NCI-H524 (cell line): Measurements from ENCODE around the gene PPCDC.
"Not testable (repeated sequence)": the region's sequence is repeated elsewhere in the genome, so short reads cannot be mapped to it uniquely, and the experiment has no call there.

Experiments
- DNase-seq, 2 experiments: peaks; one replicate each; lab custom pipeline; 2025; lab: John Stamatoyannopoulos, UW

Gene PPCDC

GRCh38 chr15:75067123-75067830, 43.9 kb downstream of the PPCDC start:
- no peak for DNase-seq

- DNase-seq = no peak
Observed at GRCh38 chr15:75068748-75069147, 45.4 kb downstream of the PPCDC start.

DNA sequence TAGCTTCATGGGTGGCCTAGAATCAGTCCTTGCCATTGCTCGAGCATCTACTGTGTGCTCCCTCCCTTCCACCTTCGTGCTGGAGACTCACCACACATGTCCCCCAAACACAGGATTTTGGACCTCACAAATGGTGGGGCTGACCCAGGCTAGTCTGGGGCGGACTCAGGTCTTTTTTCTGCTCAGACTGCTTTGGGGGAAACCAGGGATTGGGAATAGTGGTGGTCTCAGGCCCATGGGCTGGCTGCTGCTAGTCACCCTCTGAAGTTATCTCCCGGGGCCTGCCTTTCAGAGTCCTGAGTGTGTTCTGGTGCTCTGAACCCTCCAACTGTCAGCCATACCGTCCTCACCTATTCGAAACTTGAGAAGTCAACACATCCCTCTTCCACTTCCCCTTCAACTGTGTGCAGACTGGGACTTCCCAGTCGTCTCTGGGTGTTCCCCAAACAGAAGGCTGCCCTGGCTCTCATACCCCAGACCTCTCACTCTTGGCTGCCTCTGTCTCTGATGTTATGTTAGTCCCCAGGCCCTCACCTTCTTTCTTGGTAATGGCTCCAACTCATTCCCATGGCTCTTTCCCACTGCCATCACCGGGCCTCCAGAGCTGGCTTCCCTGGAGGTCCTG, 46.0 kb downstream of the PPCDC start:
- no peak for DNase-seq

GRCh38 chr15:75070674-75071073, 47.3 kb downstream of the PPCDC start:
- DNase-seq = no peak

DNA sequence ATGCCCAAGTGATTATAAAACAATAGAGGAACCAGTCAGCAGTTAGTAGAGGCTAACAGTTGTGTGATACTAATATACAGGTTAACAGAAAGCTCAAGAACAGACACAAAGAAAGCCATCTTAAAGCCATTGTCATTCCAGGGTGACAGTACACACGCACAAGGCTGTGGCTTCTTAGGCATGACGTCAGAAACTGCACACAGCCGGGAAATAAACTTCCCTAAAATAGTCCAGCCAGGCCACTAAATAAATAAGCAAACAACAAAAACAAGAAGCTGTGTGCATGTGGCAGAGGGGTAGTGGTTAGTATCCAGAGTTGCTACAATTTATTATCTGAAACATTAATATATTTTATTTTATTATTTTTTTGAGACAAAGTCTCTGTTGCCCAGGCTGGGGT, 49.8 kb downstream of the PPCDC start:
- no peak for DNase-seq

DNA sequence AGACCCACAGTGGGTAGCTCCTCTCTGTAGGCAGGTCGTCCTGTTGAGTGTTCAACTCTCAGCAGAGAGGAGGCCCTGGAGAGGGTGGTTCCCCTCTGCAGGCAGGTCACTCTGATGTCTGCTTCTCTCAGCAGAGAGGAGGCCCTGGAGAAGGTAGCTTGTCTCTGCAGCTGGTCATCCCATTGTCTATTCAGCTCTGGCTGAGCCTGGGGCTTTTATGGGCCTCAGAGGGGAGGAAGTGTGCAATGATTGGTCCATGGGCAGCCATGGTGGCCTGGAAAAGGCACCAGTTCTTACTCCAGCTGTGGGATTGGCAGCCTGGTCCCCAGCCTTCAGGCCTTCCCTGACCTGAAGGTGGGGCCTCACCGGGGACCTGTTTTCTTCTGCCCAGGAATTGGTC, 52.9 kb downstream of the PPCDC start:
- no peak for DNase-seq

GRCh38 chr15:75077551-75077961, 54.2 kb downstream of the PPCDC start:
- DNase-seq = not testable (repeated sequence)

DNA sequence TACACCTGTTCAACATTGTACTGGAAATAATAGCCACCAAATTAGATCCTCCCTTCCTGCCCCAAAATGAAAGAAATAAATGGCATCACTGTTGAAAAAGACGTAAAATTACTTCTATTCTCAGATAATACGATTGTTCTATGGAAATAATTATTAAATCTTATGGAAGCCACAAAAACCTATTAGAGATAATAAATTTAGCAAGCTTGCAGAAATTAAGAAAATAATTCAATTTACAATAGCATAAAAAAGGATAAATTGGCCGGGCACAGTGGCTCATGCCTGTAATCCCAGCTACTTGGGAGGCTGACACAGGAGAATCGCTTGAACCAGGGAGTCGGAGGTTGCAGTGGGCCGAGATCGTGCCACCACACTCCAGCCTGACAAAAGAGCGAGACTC, 57.8 kb downstream of the PPCDC start:
- DNase-seq = no peak

DNA sequence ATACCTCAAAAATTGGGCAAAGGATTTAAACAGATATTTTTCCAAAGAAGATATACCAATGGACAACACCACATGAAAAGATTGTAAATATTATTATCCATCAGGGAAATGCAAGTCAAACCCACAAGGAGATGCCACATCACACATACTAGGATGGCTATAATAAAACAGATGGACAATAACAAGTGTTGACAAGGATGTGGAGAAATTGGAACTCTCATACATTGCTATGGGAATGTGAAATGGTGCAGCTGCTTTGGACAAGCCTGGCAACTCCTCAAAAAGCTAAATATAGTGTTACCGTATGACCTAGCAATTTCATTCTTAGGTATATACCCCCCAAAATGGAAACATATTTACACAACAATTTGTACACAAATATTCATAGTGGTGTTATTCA, 59.3 kb downstream of the PPCDC start:
- DNase-seq = no peak

- DNase-seq = not testable (repeated sequence)
Observed at GRCh38 chr15:75085708-75086107, 62.3 kb downstream of the PPCDC start.

GRCh38 chr15:75089456-75090387, 66.3 kb downstream of the PPCDC start:
- DNase-seq = no peak

DNA sequence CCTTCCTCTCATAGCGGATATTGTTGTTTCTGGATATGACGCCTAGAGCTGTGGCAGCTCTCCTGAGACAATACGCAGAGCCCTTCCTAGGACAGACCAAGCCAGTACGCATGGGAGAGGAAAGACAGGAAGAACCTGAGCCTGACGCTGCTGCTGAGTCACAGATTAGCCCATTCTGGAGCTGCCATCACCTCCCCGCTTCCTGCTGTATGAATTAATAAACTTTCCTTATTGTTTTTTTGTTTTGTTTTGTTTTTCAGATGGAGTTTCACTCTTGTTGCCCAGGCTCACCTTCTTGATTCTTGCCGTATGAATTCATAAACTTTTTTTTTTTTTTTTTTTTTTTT, 67.0 kb downstream of the PPCDC start:
- DNase-seq = no peak

GRCh38 chr15:75091814-75092213, 68.4 kb downstream of the PPCDC start:
- no peak for DNase-seq

DNA sequence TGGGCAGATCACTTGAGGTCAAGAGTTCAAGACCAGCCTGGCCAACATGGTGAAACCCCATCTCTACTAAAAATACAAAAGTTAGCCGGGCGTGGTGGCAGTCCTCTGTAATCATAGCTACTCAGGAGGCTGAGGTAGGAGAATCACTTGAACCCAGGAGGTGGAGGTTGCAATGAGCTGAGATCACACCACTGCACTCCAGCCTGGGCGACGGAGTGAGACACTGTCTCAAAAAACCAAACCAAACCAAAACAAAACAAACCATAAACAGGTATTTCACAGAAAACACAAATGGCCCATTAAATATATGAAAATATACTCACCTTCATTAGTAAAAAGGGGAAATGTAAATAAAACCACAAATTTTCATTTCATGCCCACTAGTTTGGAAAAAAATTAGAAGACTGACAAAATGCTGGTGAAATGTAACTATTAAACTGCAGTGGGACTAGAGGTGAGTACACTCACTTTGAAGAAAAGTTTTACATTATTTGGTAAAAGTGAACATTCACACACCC, 71.6 kb downstream of the PPCDC start:
- not testable (repeated sequence) for DNase-seq

DNA sequence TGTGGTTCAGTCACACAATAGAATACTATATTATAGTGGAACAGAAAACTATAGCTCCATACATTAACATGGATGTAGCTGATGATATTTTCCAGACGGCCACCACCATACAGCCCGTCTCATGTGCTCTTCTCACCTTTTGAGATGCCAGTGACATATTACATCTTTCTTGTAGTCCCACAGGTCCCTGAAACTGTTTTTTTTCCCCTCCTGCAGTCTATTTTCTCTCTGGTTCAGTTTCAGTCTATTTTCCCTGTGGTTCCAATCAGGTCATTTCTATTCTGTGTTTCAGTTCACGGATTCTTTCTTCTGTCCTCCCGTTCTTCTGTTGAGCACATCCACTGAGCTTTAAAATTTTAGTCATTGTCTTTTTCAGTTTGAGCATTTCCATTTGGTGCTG, 72.2 kb downstream of the PPCDC start:
- DNase-seq = no peak

GRCh38 chr15:75097939-75098338, 74.5 kb downstream of the PPCDC start:
- DNase-seq = no peak

DNA sequence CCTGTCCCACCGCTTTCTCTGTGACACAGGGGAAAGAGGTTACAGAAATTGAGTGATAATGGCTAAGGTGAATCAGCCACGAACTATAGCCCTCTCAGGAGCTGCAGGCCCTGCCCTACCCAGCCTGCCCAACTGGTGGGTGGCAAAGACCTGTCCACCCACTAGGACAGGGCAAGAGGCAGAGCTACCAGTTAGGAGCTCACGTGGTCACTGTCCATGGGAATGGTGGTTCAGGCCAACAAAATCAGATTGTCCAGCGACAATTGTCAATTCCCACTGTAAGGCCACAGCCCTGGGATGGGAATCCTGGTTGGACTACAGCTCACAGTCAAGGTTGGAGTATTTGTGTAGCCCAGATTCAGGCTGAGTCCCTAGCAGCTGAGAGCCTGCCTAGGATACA, 75.0 kb downstream of the PPCDC start:
- no peak for DNase-seq
